ENCODE data around the gene PIPOX.

PIPOX gene

GRCh38 chr17:29066606-29067005, 23.7 kb downstream of the PIPOX start:
- Histone ChIP-seq H3K36me3 (ENCODE audit: insufficient read depth, low read length) (no peaks in the 10 kb centered on the region), H3K4me1 (ENCODE audit: insufficient read depth, low read length) (peaks cover 25% of the 10 kb centered on the region), H3K9ac (ENCODE audit: low read depth, low read length) (no peak overlapping the region), H3K9me3 (ENCODE audit: control insufficient read depth, insufficient read depth, low read length) (no peaks in the 10 kb centered on the region)

GRCh38 chr17:29068818-29069217, 25.9 kb downstream of the PIPOX start:
- H3K9me3 ChIP-seq (ENCODE audit: control insufficient read depth, insufficient read depth, low read length): no peaks in the 10 kb centered on the region
- no peak overlapping the region for H3K9ac ChIP-seq (ENCODE audit: low read depth, low read length)
- peaks cover 10% of the 10 kb centered on the region; the same call in 1 of the 2 replicates for H3K4me1 ChIP-seq (ENCODE audit: insufficient read depth, low read length)
- H3K36me3 ChIP-seq (ENCODE audit: insufficient read depth, low read length): no peaks in the 10 kb centered on the region

- no peak overlapping the region for H3K9ac ChIP-seq (ENCODE audit: low read depth, low read length)
- H3K9me3 ChIP-seq (ENCODE audit: control insufficient read depth, insufficient read depth, low read length): no peaks in the 10 kb centered on the region
- no peaks in the 10 kb centered on the region for H3K36me3 ChIP-seq (ENCODE audit: insufficient read depth, low read length)
- peaks cover 10% of the 10 kb centered on the region; the same call in 1 of the 2 replicates for H3K4me1 ChIP-seq (ENCODE audit: insufficient read depth, low read length)
These were observed 26.6 kb downstream of the PIPOX start for GRCh38 chr17:29069526-29070041.

- no peaks in the 10 kb centered on the region for H3K36me3 ChIP-seq (ENCODE audit: insufficient read depth, low read length)
- peaks cover 10% of the 10 kb centered on the region; the same call in 1 of the 2 replicates for H3K4me1 ChIP-seq (ENCODE audit: insufficient read depth, low read length)
- no peaks in the 10 kb centered on the region for H3K9me3 ChIP-seq (ENCODE audit: control insufficient read depth, insufficient read depth, low read length)
- H3K9ac ChIP-seq (ENCODE audit: low read depth, low read length): no peak overlapping the region
These were observed 27.4 kb downstream of the PIPOX start for GRCh38 chr17:29070308-29070707.

- H3K9me3 ChIP-seq (ENCODE audit: control insufficient read depth, insufficient read depth, low read length): no peaks in the 10 kb centered on the region
- H3K4me1 ChIP-seq (ENCODE audit: insufficient read depth, low read length): peaks cover 10% of the 10 kb centered on the region; the same call in 1 of the 2 replicates
- H3K36me3 ChIP-seq (ENCODE audit: insufficient read depth, low read length): no peaks in the 10 kb centered on the region
- H3K9ac ChIP-seq (ENCODE audit: low read depth, low read length): no peak overlapping the region
These were observed 27.8 kb downstream of the PIPOX start for GRCh38 chr17:29070781-29071180.

GRCh38 chr17:29071303-29071702, 28.4 kb downstream of the PIPOX start:
- no peaks in the 10 kb centered on the region for H3K9me3 ChIP-seq (ENCODE audit: control insufficient read depth, insufficient read depth, low read length)
- H3K4me1 ChIP-seq (ENCODE audit: insufficient read depth, low read length): peaks cover 13% of the 10 kb centered on the region
- H3K36me3 ChIP-seq (ENCODE audit: insufficient read depth, low read length): no peaks in the 10 kb centered on the region
- no peak overlapping the region for H3K9ac ChIP-seq (ENCODE audit: low read depth, low read length)

GRCh38 chr17:29073045-29073444, 30.1 kb downstream of the PIPOX start:
- H3K36me3 ChIP-seq (ENCODE audit: insufficient read depth, low read length): no peaks in the 10 kb centered on the region
- H3K4me1 ChIP-seq (ENCODE audit: insufficient read depth, low read length): peaks cover 23% of the 10 kb centered on the region

GRCh38 chr17:29073520-29073919, 30.6 kb downstream of the PIPOX start:
- Histone ChIP-seq H3K4me1 (ENCODE audit: insufficient read depth, low read length) (peaks cover 23% of the 10 kb centered on the region), H3K36me3 (ENCODE audit: insufficient read depth, low read length) (no peaks in the 10 kb centered on the region), H3K9ac (ENCODE audit: low read depth, low read length) (no peak overlapping the region), H3K9me3 (ENCODE audit: control insufficient read depth, insufficient read depth, low read length) (no peaks in the 10 kb centered on the region)

More at GRCh38 chr17:29073045-29073444, 30.1 kb downstream of the PIPOX start:
- Histone ChIP-seq H3K9me3 (ENCODE audit: control insufficient read depth, insufficient read depth, low read length) (no peaks in the 10 kb centered on the region), H3K9ac (ENCODE audit: low read depth, low read length) (no peak overlapping the region)

- Histone ChIP-seq H3K9ac (ENCODE audit: low read depth, low read length) (no peak overlapping the region), H3K9me3 (ENCODE audit: control insufficient read depth, insufficient read depth, low read length) (no peaks in the 10 kb centered on the region), H3K4me1 (ENCODE audit: insufficient read depth, low read length) (peaks cover 32% of the 10 kb centered on the region), H3K36me3 (ENCODE audit: insufficient read depth, low read length) (no peaks in the 10 kb centered on the region)
These were observed 31.5 kb downstream of the PIPOX start for GRCh38 chr17:29074488-29074887.

- H3K9ac ChIP-seq (ENCODE audit: low read depth, low read length): no peak overlapping the region
- H3K9me3 ChIP-seq (ENCODE audit: control insufficient read depth, insufficient read depth, low read length): no peaks in the 10 kb centered on the region
- peaks cover 24% of the 10 kb centered on the region for H3K4me1 ChIP-seq (ENCODE audit: insufficient read depth, low read length)
- no peaks in the 10 kb centered on the region for H3K36me3 ChIP-seq (ENCODE audit: insufficient read depth, low read length)
These were observed 33.1 kb downstream of the PIPOX start for GRCh38 chr17:29076087-29076486.

- Histone ChIP-seq H3K36me3 (ENCODE audit: insufficient read depth, low read length) (no peaks in the 10 kb centered on the region), H3K9ac (ENCODE audit: low read depth, low read length) (no peak overlapping the region), H3K4me1 (ENCODE audit: insufficient read depth, low read length) (peaks cover 24% of the 10 kb centered on the region), H3K9me3 (ENCODE audit: control insufficient read depth, insufficient read depth, low read length) (no peaks in the 10 kb centered on the region)
These were observed 33.8 kb downstream of the PIPOX start for GRCh38 chr17:29076722-29077121.

- H3K36me3 ChIP-seq (ENCODE audit: insufficient read depth, low read length): no peaks in the 10 kb centered on the region
- no peak overlapping the region for H3K9ac ChIP-seq (ENCODE audit: low read depth, low read length)
- H3K4me1 ChIP-seq (ENCODE audit: insufficient read depth, low read length): peaks cover 24% of the 10 kb centered on the region
- H3K9me3 ChIP-seq (ENCODE audit: control insufficient read depth, insufficient read depth, low read length): no peaks in the 10 kb centered on the region
These were observed 34.4 kb downstream of the PIPOX start for GRCh38 chr17:29077320-29077719.

GRCh38 chr17:29078183-29079045, 35.5 kb downstream of the PIPOX start:
- Histone ChIP-seq H3K9ac (ENCODE audit: low read depth, low read length) (no peak overlapping the region), H3K4me1 (ENCODE audit: insufficient read depth, low read length) (peaks cover 22% of the 10 kb centered on the region), H3K9me3 (ENCODE audit: control insufficient read depth, insufficient read depth, low read length) (no peaks in the 10 kb centered on the region), H3K36me3 (ENCODE audit: insufficient read depth, low read length) (peaks cover 3% of the 10 kb centered on the region; the same call in 1 of the 2 replicates)

GRCh38 chr17:29079433-29079832, 36.5 kb downstream of the PIPOX start:
- peaks cover 3% of the 10 kb centered on the region; the same call in 1 of the 2 replicates for H3K36me3 ChIP-seq (ENCODE audit: insufficient read depth, low read length)
- no peaks in the 10 kb centered on the region for H3K9me3 ChIP-seq (ENCODE audit: control insufficient read depth, insufficient read depth, low read length)
- H3K4me1 ChIP-seq (ENCODE audit: insufficient read depth, low read length): peaks cover 22% of the 10 kb centered on the region
- H3K9ac ChIP-seq (ENCODE audit: low read depth, low read length): no peak overlapping the region

GRCh38 chr17:29079887-29080286, 36.9 kb downstream of the PIPOX start:
- Histone ChIP-seq H3K36me3 (ENCODE audit: insufficient read depth, low read length) (peaks cover 3% of the 10 kb centered on the region; the same call in 1 of the 2 replicates), H3K9me3 (ENCODE audit: control insufficient read depth, insufficient read depth, low read length) (no peaks in the 10 kb centered on the region), H3K4me1 (ENCODE audit: insufficient read depth, low read length) (peaks cover 26% of the 10 kb centered on the region), H3K9ac (ENCODE audit: low read depth, low read length) (no peak overlapping the region)

Measured in ES-I3 (cell line).